LoVo (cell line): Measurements from ENCODE around the gene SARDH.

Source experiments
- DNase-seq: peaks from one replicate; pipeline ENCODE4 v3.0.0-alpha.2; 2016; ENCODE audit warnings: low spot score

Gene SARDH

DNA sequence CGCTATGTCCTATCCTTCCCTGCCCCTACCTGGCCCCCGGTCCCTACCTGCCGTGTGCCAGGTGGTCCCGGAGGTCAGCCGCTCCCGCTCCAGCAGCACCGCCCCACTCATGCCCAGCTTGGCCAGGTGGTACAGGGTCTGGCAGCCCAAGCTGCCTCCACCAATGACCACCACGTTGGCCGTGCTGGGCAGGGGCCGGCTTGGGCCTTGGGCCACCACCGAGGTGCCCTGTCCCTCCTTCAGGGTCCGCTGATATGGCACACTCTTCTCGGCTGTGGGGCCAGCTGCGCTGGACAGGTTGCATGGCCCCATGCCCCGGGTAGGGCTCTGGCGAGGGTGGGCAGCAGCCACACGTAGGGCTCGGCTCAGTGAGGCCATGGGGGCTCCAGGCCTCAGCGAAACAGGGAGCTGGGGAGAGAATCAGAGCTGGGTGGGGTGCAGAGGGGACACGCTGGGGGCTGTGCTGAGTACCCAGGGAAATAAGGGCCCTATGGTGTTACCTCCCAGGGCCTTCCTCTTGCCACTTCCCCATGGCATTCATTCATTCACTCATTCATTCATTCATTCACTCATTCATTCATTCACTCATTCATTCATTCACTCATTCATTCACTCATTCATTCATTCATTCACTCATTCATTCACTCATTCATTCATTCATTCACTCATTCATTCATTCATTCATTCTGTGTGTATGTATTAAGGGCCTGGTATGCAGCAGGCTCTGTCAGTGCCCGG lies 4.2 kb downstream of the SARDH start:
- DNase-seq: no peak

DNA sequence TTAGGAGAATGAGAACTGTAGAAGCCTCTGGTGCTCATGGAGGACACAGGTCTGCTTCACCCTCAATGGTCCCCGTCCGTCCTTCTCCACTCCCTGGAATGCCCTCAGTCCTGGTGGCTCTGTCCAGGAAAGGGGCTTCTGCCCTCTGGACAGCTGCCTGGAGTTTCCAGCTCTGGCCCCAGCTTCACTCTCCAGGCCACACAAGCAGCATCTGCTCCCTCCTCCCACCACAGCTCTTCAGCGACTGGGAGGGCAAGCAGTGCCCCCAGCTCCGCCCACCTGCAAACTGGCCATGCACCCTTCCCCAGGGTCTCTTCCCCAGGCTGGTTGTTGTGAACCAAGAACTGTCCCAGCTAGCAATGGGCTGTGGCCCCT lies 4.7 kb downstream of the SARDH start:
- DNase-seq: no peak

DNA sequence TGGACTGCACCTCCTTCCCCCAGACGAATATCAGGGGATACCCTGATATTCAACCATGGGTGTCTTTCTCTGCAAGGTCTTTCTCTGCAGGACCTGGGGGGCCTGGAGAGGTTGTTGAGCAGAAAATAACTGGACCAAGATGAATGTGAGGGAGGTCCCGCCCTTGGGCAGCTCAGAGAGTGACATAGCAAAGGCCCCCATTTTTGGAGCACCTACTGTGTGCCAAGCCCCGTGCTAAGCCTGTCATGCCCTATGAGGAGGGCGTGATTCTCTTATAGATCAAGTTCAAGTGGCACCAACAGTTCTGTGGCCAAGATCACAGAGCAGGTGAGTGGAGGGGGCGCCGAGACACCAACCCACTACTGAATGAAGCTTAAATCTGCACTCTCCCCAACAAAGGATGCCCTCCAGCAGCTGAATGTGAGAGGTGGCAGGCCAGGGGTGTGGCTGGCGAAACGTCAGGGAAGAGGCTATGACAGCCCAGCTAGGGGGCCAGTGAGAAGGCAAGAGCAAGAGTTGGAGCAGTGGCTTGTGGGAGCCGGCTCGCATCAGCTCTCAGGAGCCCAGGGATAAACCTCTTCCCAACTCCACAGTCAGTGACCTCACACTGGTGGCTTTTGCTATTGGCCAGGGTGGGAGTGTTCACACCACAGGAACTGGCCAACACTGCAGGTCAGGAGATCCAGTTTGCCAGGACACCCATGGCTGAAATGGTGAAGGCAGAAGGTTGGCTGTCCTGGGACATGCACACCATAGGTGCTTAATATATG lies 5.3 kb downstream of the SARDH start:
- DNase-seq: no peak

DNA sequence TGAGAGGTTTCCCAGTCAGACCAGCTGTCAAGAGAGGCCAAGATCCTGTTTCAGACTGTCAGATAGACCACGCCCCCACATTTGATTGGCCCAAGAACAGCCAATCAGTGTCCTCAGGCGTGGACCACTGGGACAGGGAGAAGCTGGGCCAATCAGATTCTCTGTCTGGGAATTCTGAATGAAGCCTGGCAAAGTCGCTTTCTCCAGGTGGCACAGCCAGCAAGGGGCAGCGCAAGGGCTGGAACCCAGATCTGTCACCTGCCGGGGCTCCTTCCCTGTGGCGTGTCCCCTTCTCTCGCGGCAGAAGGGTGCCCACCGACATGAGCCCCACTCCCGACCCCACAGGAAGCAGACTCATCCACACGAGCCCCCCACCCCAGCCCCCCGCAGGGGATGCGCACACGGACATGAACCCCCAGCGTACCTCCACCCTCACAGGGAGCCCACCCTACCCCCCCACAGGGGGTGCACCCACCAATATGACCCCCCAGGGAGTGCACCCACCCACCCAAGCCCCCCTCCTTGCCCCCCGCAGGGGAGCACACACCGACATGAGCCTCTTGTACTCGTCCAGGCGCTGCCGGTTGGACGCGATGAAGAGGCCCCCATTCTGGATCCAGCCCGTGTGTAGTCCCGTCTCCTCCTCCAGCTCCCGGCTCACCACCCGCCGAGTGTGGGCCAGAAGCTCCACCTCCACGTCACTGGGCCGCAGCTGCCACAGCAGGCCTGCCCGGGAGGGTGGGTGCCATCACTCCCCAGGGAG lies 6.1 kb downstream of the SARDH start:
- DNase-seq: no peak

DNA sequence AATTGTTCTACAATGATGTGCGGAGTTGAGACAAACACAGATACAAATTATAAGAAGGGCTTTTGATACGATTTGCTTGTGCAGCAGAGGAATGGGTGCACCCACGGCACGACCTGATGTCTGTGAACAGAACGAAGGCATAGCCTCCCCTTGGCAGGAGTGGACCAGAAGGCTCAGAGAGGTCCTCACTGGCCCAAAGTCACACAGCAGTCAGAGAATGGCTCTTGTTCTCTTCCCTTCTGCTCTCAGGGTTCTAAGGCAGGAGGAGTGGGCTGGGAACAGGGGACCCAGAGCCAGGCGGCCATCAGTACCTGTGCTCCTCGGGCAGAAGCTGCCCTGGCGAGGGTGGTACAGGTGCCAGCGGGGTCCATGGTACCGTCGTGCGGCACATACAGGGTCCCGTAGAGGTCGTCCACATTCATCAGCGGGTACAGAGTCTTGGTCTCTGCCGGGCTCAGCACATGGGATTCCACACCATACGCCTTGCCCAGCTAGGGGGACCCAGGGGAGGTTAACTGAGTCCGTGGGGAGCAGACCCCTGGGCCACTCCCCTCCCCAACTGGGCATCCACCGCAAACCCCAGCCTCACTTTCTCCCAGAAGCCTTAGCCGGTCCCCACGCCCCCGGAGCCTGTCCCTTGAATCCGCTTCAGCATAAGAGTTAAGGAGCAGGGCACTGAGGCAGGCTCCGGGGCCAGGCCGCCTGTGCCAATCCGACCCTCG lies 7.0 kb downstream of the SARDH start:
- no peak for DNase-seq

DNA sequence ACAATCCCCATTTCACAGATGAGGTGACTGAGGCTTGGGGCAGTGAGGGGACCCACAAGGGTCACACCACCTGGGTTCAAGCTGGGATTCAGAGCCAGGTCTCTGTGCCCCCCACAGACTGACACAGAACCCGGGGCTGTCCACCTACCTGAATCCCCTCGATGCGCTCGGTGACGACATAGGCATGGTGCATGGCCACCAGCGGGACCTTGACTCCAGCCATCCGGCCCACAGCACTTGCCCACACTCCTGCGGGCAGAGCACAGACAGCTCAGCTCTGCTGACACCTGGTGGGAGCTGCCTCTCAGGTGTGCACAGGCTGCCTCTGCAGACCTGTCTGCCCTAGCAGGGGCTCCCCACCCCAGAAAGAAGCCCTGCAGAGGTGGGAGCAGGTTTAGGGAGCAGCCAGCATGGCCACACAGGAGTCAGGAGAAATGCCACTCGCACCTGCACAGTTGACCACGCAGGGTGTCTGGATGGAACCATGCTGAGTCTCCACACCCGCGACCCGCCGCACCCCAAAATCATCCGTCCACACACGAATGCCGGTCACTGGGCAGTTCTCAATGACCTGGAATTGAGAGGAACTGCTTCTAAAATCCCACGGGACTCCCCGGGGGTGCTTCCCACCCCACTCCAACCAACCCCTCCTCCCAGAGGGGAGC lies 8.4 kb downstream of the SARDH start:
- DNase-seq: no peak

DNA sequence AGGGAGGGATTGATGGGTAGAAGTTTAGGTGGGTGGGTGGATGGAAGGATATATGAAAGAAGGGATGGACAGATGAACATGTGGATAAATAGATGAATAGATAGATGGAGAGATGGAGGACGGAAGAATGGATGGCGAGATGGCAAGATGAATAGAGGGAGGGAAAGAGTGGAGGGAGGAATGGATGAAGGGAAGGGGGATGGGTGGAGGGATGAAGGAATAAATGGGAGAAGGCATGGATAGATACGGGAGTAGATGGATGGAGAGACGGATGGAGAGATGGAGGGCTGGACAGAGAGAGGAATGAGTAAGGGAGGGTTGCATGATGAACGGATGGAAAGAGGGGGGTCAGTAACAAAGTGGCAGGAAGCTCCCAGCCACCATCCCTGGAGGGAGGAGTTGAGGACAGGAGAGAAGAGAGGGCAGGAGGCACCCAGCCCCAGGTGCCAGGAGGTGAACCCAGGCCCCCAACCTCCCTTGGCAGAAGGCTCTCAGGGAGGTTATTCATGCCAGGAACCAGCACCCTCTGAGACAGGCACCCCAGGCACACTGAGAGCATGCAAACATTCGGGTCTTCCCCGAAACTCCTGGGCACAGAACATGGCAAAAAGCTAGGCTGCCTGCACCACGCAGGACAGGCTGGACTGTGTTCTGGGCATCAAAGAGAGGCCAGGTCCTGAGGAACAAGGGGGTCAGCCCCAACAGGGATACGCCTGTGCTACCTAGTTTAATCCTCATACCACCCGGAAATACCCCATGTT lies 9.1 kb downstream of the SARDH start:
- DNase-seq: no peak

DNA sequence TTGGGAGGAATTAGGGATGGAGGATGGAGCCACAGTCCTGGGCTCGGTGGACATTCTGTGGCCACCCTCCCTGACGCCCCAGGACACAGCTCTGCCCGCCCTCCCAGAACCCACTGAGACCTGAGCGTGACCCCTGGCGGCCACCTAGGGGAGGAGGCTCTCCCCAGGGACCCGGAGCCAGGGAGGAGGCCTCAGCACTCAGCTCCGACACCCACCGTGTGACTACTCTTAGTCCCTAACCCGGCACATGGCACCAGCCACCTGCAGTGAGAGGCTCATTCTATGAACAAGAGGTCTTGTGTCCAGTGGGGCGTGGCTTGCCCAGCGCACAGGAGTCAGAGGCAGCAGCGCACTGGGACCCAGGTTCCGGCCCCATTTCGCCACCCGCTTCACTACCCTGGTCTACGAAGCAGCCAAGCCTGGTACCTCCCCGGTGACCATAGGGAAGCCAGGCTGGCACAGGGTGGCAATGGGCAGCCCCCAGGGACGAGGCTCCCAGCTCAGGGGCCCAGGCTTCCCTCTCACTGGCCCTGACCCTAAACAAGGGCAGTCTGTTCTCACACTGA lies 10.2 kb downstream of the SARDH start:
- no peak for DNase-seq

DNA sequence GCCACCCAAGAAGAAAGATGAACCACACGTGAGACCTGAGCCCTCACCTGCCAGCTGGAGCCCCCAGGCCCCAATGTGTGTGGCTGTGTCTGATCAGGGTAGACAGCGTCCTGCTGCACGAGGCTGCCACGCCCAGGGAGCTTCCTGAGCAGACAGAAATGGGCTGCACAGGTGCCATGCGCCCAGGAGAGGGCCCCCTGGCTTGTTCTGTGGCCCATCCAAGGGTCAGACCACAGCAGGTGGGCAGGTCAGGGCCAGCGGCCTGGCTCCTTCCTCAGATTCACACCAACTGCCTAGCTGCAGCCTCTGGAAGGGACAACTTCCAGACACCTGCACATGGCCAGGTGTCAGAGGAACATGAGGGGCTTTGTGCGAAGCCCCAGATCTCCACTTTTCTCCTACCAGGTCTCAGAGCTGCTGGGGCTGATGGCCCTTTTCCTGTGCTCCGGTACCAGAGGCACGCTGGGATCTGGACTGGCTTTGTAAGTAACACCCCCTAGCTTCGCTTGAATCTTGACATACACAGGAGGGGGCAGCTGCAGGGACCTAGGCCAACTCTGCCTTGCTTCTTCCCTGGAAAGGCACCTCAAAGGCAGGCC lies 10.8 kb downstream of the SARDH start:
- no peak for DNase-seq

DNA sequence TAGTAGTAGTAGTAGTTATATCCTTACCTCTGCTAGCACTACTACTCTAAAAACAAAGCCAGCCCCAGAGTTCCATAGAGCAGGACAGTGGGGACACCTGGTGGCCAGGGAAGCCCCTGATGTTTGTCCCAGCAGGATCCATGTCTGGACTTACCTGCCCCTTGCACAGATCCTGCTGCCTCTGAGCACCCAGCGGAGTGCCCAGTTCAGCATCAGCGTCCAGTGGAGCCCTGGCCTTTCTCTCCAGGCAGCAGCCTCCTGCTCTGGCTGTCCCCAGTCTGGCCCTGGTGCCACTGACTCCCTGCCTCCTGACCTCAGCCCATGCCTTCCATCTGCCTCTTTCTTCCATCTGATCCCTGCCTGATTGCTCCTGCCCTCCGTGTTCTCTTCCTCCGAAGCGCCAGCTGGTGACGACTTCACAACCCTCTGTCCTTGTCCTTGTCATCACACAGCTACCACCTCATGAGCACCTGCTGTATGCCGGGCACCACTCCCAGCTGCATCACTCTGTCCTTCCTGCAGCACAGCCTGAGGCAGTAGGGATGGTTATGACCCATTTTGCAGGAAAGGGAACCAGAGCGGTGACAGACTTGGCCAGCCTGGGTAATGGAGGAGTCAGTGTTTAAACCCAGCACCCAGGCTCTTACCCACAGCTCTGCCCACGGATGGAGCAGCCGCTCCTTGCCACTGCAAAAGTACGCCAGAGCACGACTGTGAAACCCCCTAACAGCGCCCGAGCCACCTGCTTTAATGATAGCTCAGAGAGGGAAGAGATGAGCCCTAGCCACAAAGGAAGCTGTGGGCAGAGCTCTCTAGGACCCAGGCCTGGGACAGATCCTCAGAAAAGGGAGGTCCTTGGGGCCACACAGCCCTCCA lies 11.5 kb downstream of the SARDH start:
- DNase-seq: peak; percentile 43

DNA sequence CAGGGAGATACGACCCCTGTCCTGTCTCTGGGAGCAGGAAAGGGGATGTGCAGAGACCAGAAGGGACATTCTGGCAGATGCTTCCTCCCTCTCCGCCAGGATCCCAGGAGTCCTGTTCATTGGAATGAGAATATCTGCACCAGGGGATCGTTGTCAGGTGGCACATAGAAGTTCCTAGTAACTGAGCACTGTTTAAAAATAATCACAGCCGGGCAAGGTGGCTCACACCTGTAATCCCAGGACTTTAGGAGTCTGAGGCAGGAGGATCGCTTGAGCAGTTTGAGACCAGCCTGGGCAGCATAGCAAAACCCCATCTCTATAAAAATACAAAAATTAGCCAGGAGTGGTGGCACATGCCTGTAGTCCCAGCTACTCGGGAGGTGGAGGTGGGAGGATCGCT lies 12.3 kb downstream of the SARDH start:
- DNase-seq: no peak

DNA sequence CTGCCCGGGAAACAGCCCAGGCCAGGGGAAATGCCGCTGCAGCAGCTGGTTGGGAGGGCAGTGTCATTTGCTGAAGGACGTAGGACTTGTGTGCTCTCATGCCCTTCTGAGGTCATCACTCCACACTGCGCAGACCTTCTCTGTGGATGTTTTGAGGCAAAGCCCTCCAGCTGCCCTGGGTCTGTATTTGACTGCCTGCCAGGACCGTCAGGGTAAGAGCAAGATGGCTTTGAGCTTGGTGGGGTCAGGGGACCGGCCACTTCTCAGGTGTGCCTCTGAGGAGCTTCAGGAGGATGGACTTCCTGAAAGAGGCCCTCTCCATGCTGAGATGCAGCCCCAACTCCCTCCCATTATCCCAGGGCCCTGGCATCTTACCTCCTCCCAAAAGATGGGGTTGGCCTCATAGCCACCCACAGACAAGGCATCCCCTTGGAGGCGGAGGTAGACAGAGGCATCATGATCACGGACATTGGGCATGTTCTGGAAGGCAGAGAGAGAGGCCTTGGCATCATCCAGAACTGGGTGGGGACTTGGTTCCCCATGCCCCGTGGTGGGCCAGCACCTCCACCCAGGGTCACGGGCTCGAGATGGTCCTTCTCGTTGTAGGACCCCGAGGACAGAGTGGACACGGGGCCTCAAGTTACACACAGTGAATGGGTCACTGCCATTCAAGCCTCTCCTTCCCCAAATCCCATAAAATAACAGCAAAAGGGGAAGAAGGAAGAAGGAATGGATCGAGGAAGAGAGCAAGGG lies 19.4 kb downstream of the SARDH start:
- no peak for DNase-seq

DNA sequence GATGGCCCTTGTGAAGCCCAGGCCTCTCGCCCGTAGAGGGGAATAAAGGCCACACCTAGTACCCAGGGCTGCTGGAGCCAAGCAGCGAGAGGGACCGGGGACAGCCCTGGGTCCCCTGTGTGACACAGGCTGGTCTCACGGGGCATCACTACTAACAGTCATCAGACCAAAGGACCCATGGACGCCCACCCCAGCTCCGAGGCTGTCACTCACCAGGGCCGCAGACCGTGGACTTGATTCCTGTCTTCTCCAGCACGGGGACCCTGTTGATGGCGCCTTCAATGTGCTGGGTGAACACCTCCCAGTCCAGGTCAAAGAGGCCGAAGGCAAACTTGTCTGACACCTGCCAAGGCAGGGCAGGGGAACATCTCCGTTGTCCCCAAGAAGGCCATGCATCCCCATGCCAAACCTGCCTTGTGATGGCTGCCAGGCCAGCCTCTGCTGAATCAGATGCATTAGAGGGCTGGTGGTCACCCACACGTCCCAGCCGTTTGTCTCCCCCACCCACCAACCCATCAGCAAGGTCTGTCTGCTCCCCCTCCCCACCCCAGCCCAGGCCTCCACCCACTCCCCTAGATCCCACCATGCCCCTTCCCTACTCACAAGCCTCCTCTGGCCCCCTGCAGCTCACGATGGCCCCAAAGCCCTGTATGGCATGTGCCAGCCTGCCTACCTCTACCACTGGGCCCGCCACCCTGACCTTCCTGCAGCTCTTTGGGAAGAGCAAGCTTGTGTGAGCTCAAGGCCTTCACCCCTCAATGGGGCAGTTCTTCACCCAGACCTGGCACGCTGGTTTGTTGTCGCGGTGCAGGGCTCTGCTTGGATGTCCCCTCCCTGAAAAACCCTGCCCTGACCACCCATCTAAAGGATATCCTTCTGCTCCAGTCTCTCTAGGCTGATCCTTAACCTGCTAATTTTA lies 20.8 kb downstream of the SARDH start:
- no peak for DNase-seq

DNA sequence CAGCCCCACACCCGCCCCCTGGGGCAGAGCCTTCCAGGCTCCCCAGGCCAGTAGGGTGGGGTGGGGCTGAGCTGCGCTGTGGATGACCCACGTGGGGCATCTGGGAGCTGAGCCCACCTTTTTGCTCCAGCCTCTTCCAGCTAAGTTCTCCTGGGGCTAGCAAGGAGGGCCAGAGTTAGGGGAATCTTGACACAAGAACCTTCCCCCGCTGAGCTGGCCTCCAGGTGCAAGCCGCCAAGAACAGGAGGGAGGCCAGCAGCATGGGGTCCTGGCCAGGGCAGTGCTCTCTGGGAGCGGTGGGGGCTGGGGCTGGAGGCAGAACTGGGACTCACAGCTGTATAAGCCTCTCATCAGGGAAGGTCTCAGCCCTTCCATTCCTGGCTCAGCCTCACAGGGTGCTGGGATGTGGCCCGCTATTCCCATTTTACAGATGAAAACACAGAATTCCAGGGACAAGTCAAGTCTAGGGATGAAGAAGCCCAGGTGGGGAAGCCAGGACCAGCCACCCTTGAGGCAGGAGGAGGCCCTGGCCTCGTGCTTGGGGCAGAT lies 21.5 kb downstream of the SARDH start:
- no peak for DNase-seq

DNA sequence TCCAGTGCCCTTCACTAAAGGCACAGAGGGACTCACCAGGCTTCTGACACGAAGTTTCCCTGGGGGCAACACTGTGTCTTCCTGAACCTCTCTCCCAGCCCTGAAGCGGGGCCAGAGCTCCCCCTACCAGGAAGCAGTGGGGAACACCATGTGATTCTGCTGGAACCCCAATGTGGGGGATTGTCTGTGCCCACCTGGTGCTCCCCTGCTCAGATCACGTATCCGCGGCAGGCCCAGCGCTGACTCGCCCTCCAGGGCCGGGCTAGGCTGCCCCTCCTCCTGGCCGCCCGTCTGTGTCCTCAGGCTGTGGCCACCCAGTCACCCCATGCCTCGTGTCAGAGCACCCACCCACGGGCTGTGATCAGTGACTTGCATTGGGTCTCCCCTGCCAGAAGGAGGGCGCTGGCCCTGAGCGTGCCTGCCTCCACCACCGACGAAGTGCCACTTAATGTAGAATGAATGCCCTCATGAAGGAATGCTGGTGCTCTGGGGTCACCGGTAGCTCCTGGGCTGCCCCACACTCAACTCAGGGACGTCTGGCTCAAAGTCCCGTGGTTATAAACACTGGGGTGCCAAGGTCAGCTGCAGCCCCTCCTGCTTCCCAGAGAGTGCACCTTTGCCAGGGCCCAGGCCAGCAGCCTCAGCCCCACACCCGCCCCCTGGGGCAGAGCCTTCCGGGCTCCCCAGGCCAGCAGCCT lies 22.1 kb downstream of the SARDH start:
- no peak for DNase-seq

DNA sequence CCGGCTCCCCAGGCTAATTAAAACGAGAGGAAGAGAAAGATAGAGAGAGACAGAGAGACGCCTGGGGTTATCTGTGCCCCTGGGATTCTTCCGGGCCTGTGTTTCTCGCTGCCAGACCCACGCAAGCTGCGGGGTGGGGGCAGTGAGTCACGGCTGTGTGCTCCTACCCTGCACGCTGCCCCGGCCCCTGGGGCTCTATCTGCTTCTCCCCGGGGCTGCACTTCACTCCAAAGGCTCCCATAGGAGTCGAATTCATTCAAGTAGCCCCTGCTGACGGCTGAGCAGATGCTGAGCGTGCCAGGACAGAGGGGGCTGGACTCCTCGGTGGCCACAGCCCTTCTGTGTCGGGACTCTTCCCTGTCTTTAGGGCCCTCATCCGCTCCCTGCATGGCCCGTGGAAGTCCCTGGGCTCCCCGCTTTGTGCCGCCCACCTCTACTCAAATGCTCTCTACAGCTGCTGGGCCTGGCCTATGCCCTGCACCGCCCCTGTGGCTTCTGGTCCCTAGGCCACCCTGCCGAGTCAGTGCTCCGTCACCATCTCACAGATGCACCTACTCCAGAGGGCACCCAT lies 22.8 kb downstream of the SARDH start:
- DNase-seq: no peak
